ENCODE data around the gene GALNT18.

Gene GALNT18

DNA sequence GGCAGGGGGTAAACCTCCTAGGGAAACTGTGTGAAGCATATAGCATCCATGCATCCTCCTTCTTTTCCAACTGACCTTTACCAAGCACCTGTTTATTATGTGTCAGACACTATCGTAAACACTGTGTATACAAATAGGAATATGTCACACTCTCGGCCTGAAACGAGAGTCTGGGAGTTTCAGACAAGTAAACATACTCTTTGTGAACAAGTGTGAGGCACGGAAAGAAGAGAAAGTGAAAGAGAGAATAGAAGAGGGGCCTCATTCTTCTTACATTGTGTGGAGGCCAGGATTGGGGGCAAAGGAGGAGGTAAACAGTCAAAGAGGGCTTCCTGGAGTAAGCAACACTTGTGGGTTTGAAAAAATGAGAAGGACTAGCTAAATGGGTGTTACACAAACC is 285.1 kb downstream of the GALNT18 start:
- no peaks in the 10 kb centered on the region for H3K36me3 ChIP-seq (ENCODE audit: control insufficient read depth in 2 of 2, insufficient read depth in 2 of 2, low read length in 2 of 2)
- H3K27me3 ChIP-seq (ENCODE audit: control insufficient read depth in 2 of 2, insufficient read depth in 2 of 2, low read length in 2 of 2): no peaks in the 10 kb centered on the region
- no peak overlapping the region for H3K4me3 ChIP-seq (ENCODE audit: low read length in 2 of 2)
- H3K4me1 ChIP-seq (ENCODE audit: control insufficient read depth in 2 of 2, insufficient read depth in 2 of 2, low read length in 2 of 2): no peaks in the 10 kb centered on the region
- no peak overlapping the region for H3K9ac ChIP-seq (ENCODE audit: low read depth in 1 of 2, low read length in 2 of 2)
- no peaks in the 10 kb centered on the region for H3K9me3 ChIP-seq (ENCODE audit: control insufficient read depth in 2 of 2, low read length in 2 of 2)
- no peak overlapping the region for H3K27ac ChIP-seq (ENCODE audit: low read depth in 2 of 2, low read length in 2 of 2)

DNA sequence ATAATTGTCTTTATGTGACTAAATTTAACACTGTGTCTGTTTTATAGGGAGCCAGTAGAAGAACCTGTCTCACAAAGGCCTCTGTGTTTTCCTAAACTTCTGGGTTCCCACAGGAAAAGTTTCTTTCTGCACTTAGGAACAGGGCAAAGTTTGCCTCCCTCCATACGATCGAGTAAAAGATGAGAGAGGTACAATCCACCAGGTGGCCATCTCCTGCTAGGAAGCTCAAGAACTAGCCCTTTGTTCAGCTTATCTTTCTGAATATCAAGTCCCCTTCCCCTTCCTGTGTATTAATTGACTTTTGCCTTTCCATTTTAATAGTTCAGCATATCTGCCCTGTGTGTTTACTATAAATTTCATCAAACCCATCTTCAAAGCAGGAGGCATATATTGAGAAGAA is 286.8 kb downstream of the GALNT18 start:
- Histone ChIP-seq H3K36me3 (ENCODE audit: control insufficient read depth in 2 of 2, insufficient read depth in 2 of 2, low read length in 2 of 2) (no peaks in the 10 kb centered on the region), H3K9me3 (ENCODE audit: control insufficient read depth in 2 of 2, low read length in 2 of 2) (no peaks in the 10 kb centered on the region), H3K4me1 (ENCODE audit: control insufficient read depth in 2 of 2, insufficient read depth in 2 of 2, low read length in 2 of 2) (no peaks in the 10 kb centered on the region), H3K9ac (ENCODE audit: low read depth in 1 of 2, low read length in 2 of 2) (no peak overlapping the region), H3K4me3 (ENCODE audit: low read length in 2 of 2) (no peak overlapping the region), H3K27me3 (ENCODE audit: control insufficient read depth in 2 of 2, insufficient read depth in 2 of 2, low read length in 2 of 2) (no peaks in the 10 kb centered on the region), H3K27ac (ENCODE audit: low read depth in 2 of 2, low read length in 2 of 2) (no peak overlapping the region)

DNA sequence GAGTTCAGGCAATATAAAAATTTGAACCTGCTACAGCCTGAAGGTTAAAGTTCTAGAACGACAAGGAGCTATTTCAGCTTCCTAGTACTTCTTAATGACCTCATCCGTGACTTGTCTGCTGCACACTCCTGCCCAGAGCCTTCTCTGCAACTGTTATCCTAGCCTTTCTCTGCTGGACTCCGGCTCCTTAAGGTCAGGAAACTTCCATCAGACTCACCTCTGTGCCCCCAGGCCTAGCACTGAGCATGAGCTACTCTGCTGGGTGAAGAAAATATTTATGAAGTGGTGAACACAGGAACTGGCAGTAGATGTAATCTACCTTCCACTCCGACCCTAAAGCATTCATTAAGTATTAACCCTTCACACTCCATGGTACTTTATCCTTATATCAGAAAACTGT is 287.2 kb downstream of the GALNT18 start:
- Histone ChIP-seq H3K9me3 (ENCODE audit: control insufficient read depth in 2 of 2, low read length in 2 of 2) (no peaks in the 10 kb centered on the region), H3K27me3 (ENCODE audit: control insufficient read depth in 2 of 2, insufficient read depth in 2 of 2, low read length in 2 of 2) (no peaks in the 10 kb centered on the region), H3K36me3 (ENCODE audit: control insufficient read depth in 2 of 2, insufficient read depth in 2 of 2, low read length in 2 of 2) (no peaks in the 10 kb centered on the region), H3K9ac (ENCODE audit: low read depth in 1 of 2, low read length in 2 of 2) (no peak overlapping the region), H3K4me1 (ENCODE audit: control insufficient read depth in 2 of 2, insufficient read depth in 2 of 2, low read length in 2 of 2) (no peaks in the 10 kb centered on the region), H3K4me3 (ENCODE audit: low read length in 2 of 2) (no peak overlapping the region), H3K27ac (ENCODE audit: low read depth in 2 of 2, low read length in 2 of 2) (no peak overlapping the region)

DNA sequence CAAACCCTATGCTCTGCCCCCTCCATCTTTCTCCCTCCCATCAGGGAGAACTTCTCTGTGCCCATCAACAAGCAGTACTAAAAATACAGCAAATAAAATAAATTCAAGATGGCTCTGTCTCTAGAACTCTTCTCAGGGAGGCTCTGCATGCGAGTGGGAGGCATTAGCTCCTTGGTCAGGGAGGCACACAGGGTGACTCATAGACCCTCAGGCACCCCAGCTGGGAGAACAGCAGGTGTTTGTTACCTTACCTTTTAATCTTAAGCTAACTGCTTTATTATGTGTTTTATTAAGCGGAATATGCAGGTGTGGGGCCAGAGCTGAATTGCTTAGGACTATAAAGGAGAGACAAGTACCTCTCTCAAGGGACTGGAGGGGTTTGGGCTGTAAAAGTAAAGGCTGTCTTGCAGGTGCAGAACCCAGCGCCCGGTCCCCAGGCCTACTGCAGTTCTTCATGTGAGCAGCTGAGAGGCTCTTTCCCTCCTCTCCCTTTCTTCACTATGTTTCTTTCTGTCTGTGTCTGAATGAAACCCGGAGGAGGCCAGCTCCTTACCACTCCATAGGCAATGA is 289.6 kb downstream of the GALNT18 start:
- Histone ChIP-seq H3K4me3 (ENCODE audit: low read length in 2 of 2) (no peak overlapping the region), H3K9ac (ENCODE audit: low read depth in 1 of 2, low read length in 2 of 2) (no peak overlapping the region), H3K36me3 (ENCODE audit: control insufficient read depth in 2 of 2, insufficient read depth in 2 of 2, low read length in 2 of 2) (no peaks in the 10 kb centered on the region), H3K27me3 (ENCODE audit: control insufficient read depth in 2 of 2, insufficient read depth in 2 of 2, low read length in 2 of 2) (no peaks in the 10 kb centered on the region), H3K4me1 (ENCODE audit: control insufficient read depth in 2 of 2, insufficient read depth in 2 of 2, low read length in 2 of 2) (no peaks in the 10 kb centered on the region), H3K27ac (ENCODE audit: low read depth in 2 of 2, low read length in 2 of 2) (no peak overlapping the region), H3K9me3 (ENCODE audit: control insufficient read depth in 2 of 2, low read length in 2 of 2) (no peaks in the 10 kb centered on the region)

DNA sequence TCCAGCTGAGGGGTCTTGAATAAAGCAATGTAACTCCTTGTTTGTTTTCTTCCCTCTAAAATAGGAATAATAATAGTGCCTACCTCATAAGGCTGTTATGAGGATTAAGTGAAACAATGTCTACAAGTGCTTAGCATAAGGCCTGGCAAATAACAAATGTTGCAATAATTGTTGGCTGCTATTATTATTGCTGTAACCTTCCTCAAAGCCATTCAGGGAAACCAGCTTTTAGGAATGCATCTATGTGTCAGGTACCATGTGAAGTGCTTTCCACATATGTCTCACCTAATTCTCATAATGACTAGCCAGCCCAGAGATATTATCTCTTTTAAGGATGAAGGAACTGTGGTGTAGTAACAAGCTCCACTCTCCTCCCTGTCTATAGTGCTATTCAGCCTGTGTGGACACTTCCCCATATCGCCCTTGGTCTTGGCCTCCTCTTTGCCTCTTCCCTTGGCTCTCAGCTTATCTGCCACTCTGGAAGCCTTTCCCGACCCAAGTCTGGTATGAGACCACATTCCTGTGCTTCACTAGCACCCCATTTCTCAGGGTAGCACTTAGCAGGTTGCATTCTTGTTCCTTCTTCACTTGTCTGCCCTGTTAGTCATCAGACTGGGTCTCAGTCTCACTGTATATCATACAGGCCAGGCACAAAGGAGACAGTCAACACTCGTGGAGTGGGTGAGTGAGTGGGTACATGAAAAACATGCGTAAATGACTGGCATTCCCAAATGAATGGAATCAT is 292.6 kb downstream of the GALNT18 start:
- Histone ChIP-seq H3K36me3 (ENCODE audit: control insufficient read depth in 2 of 2, insufficient read depth in 2 of 2, low read length in 2 of 2) (no peaks in the 10 kb centered on the region), H3K27ac (ENCODE audit: low read depth in 2 of 2, low read length in 2 of 2) (no peak overlapping the region)

DNA sequence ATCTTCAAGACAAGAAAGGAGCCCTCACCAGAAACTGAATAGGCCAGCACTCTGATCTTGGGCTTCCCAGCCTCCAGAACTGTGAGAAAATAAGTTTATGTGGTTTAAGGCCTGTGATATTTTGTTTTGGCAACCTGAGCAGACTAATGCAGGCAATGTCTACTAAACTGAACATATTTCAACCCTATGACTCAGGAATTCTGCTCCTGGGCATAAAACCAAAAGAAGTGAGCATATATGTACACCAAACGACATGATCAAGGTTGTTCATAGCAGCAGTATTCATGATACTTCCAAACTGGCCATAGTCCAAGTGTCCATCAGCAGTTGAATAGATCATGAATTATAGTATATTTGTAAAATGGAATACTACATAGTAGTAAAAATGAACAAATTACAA is 297.7 kb downstream of the GALNT18 start:
- H3K9ac ChIP-seq (ENCODE audit: low read depth in 1 of 2, low read length in 2 of 2): no peak overlapping the region
- no peaks in the 10 kb centered on the region for H3K36me3 ChIP-seq (ENCODE audit: control insufficient read depth in 2 of 2, insufficient read depth in 2 of 2, low read length in 2 of 2)
- H3K4me3 ChIP-seq (ENCODE audit: low read length in 2 of 2): no peak overlapping the region
- H3K4me1 ChIP-seq (ENCODE audit: control insufficient read depth in 2 of 2, insufficient read depth in 2 of 2, low read length in 2 of 2): no peaks in the 10 kb centered on the region
- H3K27me3 ChIP-seq (ENCODE audit: control insufficient read depth in 2 of 2, insufficient read depth in 2 of 2, low read length in 2 of 2): no peaks in the 10 kb centered on the region
- no peak overlapping the region for H3K27ac ChIP-seq (ENCODE audit: low read depth in 2 of 2, low read length in 2 of 2)
- no peaks in the 10 kb centered on the region for H3K9me3 ChIP-seq (ENCODE audit: control insufficient read depth in 2 of 2, low read length in 2 of 2)

More for the DNA sequence above, 292.6 kb downstream of the GALNT18 start:
- no peaks in the 10 kb centered on the region for H3K4me1 ChIP-seq (ENCODE audit: control insufficient read depth in 2 of 2, insufficient read depth in 2 of 2, low read length in 2 of 2)
- H3K9ac ChIP-seq (ENCODE audit: low read depth in 1 of 2, low read length in 2 of 2): no peak overlapping the region
- H3K27me3 ChIP-seq (ENCODE audit: control insufficient read depth in 2 of 2, insufficient read depth in 2 of 2, low read length in 2 of 2): no peaks in the 10 kb centered on the region
- H3K4me3 ChIP-seq (ENCODE audit: low read length in 2 of 2): no peak overlapping the region
- H3K9me3 ChIP-seq (ENCODE audit: control insufficient read depth in 2 of 2, low read length in 2 of 2): no peaks in the 10 kb centered on the region

DNA sequence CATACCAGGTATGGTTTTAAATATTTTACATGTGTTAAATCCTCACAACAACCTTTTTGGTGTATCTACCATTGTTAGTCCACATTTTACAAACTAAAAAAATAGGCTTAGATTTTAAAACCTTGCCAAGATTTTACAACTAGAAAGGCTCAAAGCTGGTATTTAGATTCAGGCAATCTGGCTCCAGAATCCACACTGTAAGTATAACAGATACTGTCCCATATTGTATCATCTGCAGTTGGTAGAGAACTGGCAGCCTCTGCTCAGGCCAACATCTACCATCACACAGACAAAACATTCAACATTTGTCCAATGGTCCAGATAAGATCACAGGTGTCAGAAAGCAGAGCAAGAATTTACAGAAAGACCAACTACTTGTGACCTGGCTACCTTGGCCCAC is 299.7 kb downstream of the GALNT18 start:
- no peaks in the 10 kb centered on the region for H3K4me1 ChIP-seq (ENCODE audit: control insufficient read depth in 2 of 2, insufficient read depth in 2 of 2, low read length in 2 of 2)
- H3K27ac ChIP-seq (ENCODE audit: low read depth in 2 of 2, low read length in 2 of 2): no peak overlapping the region
- H3K9me3 ChIP-seq (ENCODE audit: control insufficient read depth in 2 of 2, low read length in 2 of 2): no peaks in the 10 kb centered on the region
- no peak overlapping the region for H3K4me3 ChIP-seq (ENCODE audit: low read length in 2 of 2)
- no peak overlapping the region for H3K9ac ChIP-seq (ENCODE audit: low read depth in 1 of 2, low read length in 2 of 2)
- H3K27me3 ChIP-seq (ENCODE audit: control insufficient read depth in 2 of 2, insufficient read depth in 2 of 2, low read length in 2 of 2): no peaks in the 10 kb centered on the region
- H3K36me3 ChIP-seq (ENCODE audit: control insufficient read depth in 2 of 2, insufficient read depth in 2 of 2, low read length in 2 of 2): no peaks in the 10 kb centered on the region

DNA sequence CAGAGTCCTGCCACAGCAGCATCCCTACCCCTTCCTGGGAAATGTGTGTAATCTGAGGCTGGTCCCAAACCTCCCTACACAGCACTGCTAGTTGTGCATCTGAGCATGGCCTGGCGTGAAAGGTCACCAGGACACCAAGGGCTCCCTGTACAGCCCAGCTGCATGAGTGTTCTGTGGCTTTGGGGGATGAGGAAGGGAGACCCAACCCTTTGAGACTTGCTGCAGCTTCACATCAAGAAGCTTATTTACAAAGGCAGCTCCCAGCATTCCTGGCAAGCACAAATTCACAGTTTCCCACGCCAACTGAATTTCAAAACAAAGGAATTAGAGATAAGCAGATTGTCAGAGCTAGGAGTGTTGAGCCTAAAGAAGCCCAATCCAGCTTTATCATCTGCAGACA is 301.0 kb downstream of the GALNT18 start:
- H3K9me3 ChIP-seq (ENCODE audit: control insufficient read depth in 2 of 2, low read length in 2 of 2): no peaks in the 10 kb centered on the region
- H3K27me3 ChIP-seq (ENCODE audit: control insufficient read depth in 2 of 2, insufficient read depth in 2 of 2, low read length in 2 of 2): no peaks in the 10 kb centered on the region
- no peak overlapping the region for H3K27ac ChIP-seq (ENCODE audit: low read depth in 2 of 2, low read length in 2 of 2)
- H3K4me1 ChIP-seq (ENCODE audit: control insufficient read depth in 2 of 2, insufficient read depth in 2 of 2, low read length in 2 of 2): no peaks in the 10 kb centered on the region
- no peak overlapping the region for H3K4me3 ChIP-seq (ENCODE audit: low read length in 2 of 2)
- H3K36me3 ChIP-seq (ENCODE audit: control insufficient read depth in 2 of 2, insufficient read depth in 2 of 2, low read length in 2 of 2): no peaks in the 10 kb centered on the region
- no peak overlapping the region for H3K9ac ChIP-seq (ENCODE audit: low read depth in 1 of 2, low read length in 2 of 2)

DNA sequence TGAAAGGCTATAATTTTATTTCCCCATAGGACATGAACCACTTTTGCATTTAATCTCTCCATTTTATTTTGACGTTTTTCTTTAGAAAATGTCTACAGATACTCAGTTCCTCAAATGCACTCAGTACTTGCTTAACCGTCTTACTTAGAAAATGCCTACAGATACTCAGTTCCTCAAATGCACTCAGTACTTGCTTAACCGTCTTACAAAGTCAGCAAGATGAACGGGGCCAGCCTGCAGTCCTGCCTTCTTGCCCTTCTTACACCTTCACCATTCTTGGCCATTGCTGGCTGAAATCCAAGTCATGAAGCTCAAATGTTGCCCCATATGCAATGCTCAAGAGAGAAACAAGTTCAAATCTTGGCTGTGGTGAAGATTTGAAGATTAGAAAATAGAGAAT is 302.8 kb downstream of the GALNT18 start:
- Histone ChIP-seq H3K27me3 (ENCODE audit: control insufficient read depth in 2 of 2, insufficient read depth in 2 of 2, low read length in 2 of 2) (no peaks in the 10 kb centered on the region), H3K36me3 (ENCODE audit: control insufficient read depth in 2 of 2, insufficient read depth in 2 of 2, low read length in 2 of 2) (no peaks in the 10 kb centered on the region), H3K9ac (ENCODE audit: low read depth in 1 of 2, low read length in 2 of 2) (no peak overlapping the region), H3K4me1 (ENCODE audit: control insufficient read depth in 2 of 2, insufficient read depth in 2 of 2, low read length in 2 of 2) (no peaks in the 10 kb centered on the region), H3K4me3 (ENCODE audit: low read length in 2 of 2) (no peak overlapping the region), H3K27ac (ENCODE audit: low read depth in 2 of 2, low read length in 2 of 2) (no peak overlapping the region), H3K9me3 (ENCODE audit: control insufficient read depth in 2 of 2, low read length in 2 of 2) (no peaks in the 10 kb centered on the region)

DNA sequence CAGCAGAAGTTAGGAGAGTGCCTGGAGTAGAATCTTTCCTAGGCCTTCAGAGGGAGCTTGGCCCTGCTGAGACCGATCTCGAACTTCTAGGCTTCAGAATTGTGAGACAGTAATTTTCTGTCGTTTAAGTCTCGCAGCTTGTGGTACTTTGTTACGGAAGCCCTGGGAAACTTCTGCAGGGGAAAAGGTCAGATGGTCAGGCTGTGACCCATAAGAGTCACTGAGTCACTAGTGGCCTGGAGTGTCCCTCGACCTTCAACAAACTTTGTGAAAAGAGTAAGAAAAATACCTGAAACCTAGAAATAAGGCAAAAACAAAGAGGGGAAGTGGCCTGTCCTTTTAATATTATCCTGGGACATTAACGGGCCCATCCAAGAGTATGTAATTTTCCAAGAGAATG is 303.3 kb downstream of the GALNT18 start:
- Histone ChIP-seq H3K36me3 (ENCODE audit: control insufficient read depth in 2 of 2, insufficient read depth in 2 of 2, low read length in 2 of 2) (no peaks in the 10 kb centered on the region), H3K4me3 (ENCODE audit: low read length in 2 of 2) (no peak overlapping the region), H3K9ac (ENCODE audit: low read depth in 1 of 2, low read length in 2 of 2) (no peak overlapping the region), H3K27me3 (ENCODE audit: control insufficient read depth in 2 of 2, insufficient read depth in 2 of 2, low read length in 2 of 2) (no peaks in the 10 kb centered on the region), H3K4me1 (ENCODE audit: control insufficient read depth in 2 of 2, insufficient read depth in 2 of 2, low read length in 2 of 2) (no peaks in the 10 kb centered on the region), H3K27ac (ENCODE audit: low read depth in 2 of 2, low read length in 2 of 2) (no peak overlapping the region), H3K9me3 (ENCODE audit: control insufficient read depth in 2 of 2, low read length in 2 of 2) (no peaks in the 10 kb centered on the region)

Data from mucosa of rectum (tissue), 2 donors.